Transverse colon (tissue), 4 donors: ENCODE measurements around the gene BAAT. TPM values are rescaled to one million over a fixed set of nuclear protein-coding genes. Genes with fewer than 3 reads are reported as not detected.

Source experiments
- DNase-seq: peaks from one replicate; pipeline ENCODE4 v3.0.0-alpha.2; 2019
- H3K27ac ChIP-seq, 4 donors: fragments of 200-600 bp; sonication (generic); 2 replicates each; pipeline ENCODE4 v1.5.1; 2016 to 2018; ENCODE audit warnings: inconsistent platforms in 4 of 4
- H3K27me3 ChIP-seq: fragments of 200-600 bp; sonication (generic); 2 replicates; pipeline ENCODE4 v1.5.1; 2017; ENCODE audit warnings: inconsistent platforms
- H3K36me3 ChIP-seq, 4 donors: fragments of 200-600 bp; sonication (generic); 2 replicates each; pipeline ENCODE4 v1.5.1; 2017 to 2019; ENCODE audit warnings: inconsistent platforms in 4 of 4
- H3K4me1 ChIP-seq, 4 donors: fragments of 200-600 bp; sonication (generic); 2 replicates each; pipeline ENCODE4 v1.5.1; 2017 to 2020; ENCODE audit warnings: inconsistent platforms in 4 of 4
- H3K4me3 ChIP-seq, 4 donors: fragments of 200-600 bp; sonication (generic); 1 replicate in 1 of 4; 2 replicates in 3 of 4; pipeline versions ENCODE4 v1.5.1 to v1.6.1; 2017 to 2019; ENCODE audit warnings: inconsistent platforms in 4 of 4
- H3K9me3 ChIP-seq, 2 donors: fragments of 200-600 bp; sonication (generic); 2 replicates each; pipeline ENCODE4 v1.5.1; 2017 to 2019; ENCODE audit warnings: inconsistent platforms in 2 of 2
- CTCF ChIP-seq, 5 experiments: fragments of 200-600 bp in 3 of 5; fragments of 450-650 bp in 2 of 5; sonication (generic) in 3 of 5; IDR thresholded peaks; 1 replicate in 2 of 5; 2 replicates in 3 of 5; pipeline ENCODE4 v1.5.1; 2016 to 2017; ENCODE audit warnings: antibody characterized with exemption in 5 of 5, inconsistent platforms in 3 of 5, mild to moderate bottlenecking in 2 of 5, moderate library complexity in 1 of 5
- EP300 ChIP-seq: sonication (generic); formaldehyde crosslinking; IDR thresholded peaks from one replicate; pipeline ENCODE4 v1.6.1; 2017; ENCODE audit warnings: antibody characterized with exemption, low read depth
- POLR2A ChIP-seq: fragments of 450-650 bp; IDR thresholded peaks from one replicate; pipeline ENCODE4 v1.6.1; 2016; ENCODE audit warnings: antibody characterized with exemption, mild to moderate bottlenecking, moderate library complexity
- POLR2AphosphoS5 ChIP-seq, 3 donors: sonication (generic); formaldehyde crosslinking; IDR thresholded peaks; one replicate each; pipeline ENCODE4 v1.6.1; 2016; ENCODE audit warnings: antibody characterized with exemption in 3 of 3
- WGBS, 2 donors: methylation state at CpG; one replicate each; pipeline ENCODE4 v1.1.5; 2018; ENCODE audit warnings: low coverage in 1 of 2; 5-methylcytosine and 5-hydroxymethylcytosine counted together
- in situ Hi-C, 4 donors: fragments of 200-750 bp; cut with MboI; loops; one replicate each; pipeline versions ENCODE4 v1.15.0 to v1.15.1; 2017; ENCODE audit warnings: low sequenced_read_pairs in 3 of 4, low pct_ligation_motif_present in 1 of 4, low pct_unique_long_range_greater_than_20kb in 1 of 4
- intact Hi-C: fragments of 100-400 bp; cut with DNase I; formaldehyde crosslinking; loops from one replicate; pipeline ENCODE4 v1.15.1; 2023; ENCODE audit warnings: low total_unique reads
- small RNA-seq, 4 donors: library from RNA; depleted of rRNA; stranded (forward); fragments of <200 nt; gene quantifications; one replicate each; pipeline ENCODE3, GENCODE V24; 2016
- total RNA-seq, 4 donors: library from RNA; depleted of rRNA; stranded (reverse); fragments of >200 nt; gene quantifications; one replicate each; pipeline ENCODE4 v1.1.0, GENCODE V29; 2016

BAAT gene
- total RNA-seq, 4 donors from 2014 or later: 0.14 TPM; not detected in 3

DNA sequence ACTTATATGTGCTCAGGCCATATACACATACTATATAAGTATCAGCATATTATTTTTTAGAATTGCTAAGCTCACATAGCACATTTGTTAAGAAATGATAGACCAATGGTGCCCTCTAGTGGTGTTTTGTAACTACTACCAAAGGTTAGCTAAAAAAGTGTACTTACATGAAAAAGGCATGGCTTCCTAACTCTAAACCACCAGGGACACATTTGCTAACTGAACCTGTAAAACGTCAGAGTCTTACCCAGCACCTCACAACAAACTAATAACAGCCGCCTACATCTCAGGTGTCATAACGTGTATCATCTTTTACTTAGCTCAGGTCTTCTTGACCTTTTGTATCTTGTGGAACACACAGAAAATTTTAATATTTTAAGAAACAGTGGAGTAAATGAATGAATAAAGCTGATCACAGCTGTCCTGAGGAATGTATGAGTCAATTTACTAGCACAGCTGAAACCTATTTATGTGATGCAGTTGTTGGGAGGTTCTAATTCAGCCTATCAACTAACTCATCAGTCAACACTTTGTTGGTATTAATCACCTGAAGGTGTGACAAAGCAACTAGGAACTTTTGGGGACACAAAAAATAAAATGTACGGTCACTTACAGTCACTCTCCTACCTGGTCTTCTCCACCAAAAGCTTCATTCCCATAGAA, 72.9 kb downstream of the BAAT start:
- H3K27me3 ChIP-seq: no peaks in the 10 kb centered on the region
- no peaks in the 10 kb centered on the region for H3K36me3 ChIP-seq
- intact Hi-C loops: no loop called here
- no peaks in the 10 kb centered on the region for H3K4me1 ChIP-seq
- TF ChIP-seq POLR2AphosphoS5 (IDR thresholded peaks at IDR 0.05) (no peak), CTCF (IDR thresholded peaks at IDR 0.05) (peak; percentile 58 to 73 (median 64))
- in situ Hi-C loops: loop anchor here in 3 of 4 donors (25.0 kb wide), 2 partner anchors 600 to 700 kb away; no protein-coding TSS in a partner anchor
- H3K4me3 ChIP-seq: no peak overlapping the region
- WGBS, 2 donors: 4 to 29% methylated on average over 3 to 4 of the region's 4 CpGs
- no peaks in the 10 kb centered on the region for H3K9me3 ChIP-seq
- no peak for DNase-seq
- no peak overlapping the region for H3K27ac ChIP-seq

GRCh38 chr9:101311191-101311590, 73.6 kb downstream of the BAAT start:
- TF ChIP-seq EP300 (no peak), CTCF (IDR thresholded peaks at IDR 0.05) (no peak), POLR2AphosphoS5 (IDR thresholded peaks at IDR 0.05) (no peak), POLR2A (no peak)
- intact Hi-C loops: no loop called here
- WGBS, 2 donors: 22 to 29% methylated on average over 2 of the region's 2 CpGs

More at GRCh38 chr9:101311191-101311590, 73.6 kb downstream of the BAAT start:
- in situ Hi-C loops: loop anchor here in 3 of 4 donors (25.0 kb wide), 2 partner anchors 599 to 699 kb away; no protein-coding TSS in a partner anchor
- Histone ChIP-seq H3K9me3 (no peaks in the 10 kb centered on the region), H3K27ac (no peak overlapping the region), H3K27me3 (no peaks in the 10 kb centered on the region), H3K36me3 (no peaks in the 10 kb centered on the region), H3K4me1 (no peaks in the 10 kb centered on the region), H3K4me3 (no peak overlapping the region)
- no peak for DNase-seq

Small RNA genes within 50 kb of the gene (small RNA-seq; reads per million reads assigned to genes)
- 0 reads per million in 4 donors for gene RF00322

Other genes starting within 250 kb of the BAAT start
- 10 to 100 TPM in 1 of 4 donors, 1 to 10 TPM in 3; 3.4 to 16.1 (median 9.5) TPM for gene MRPL50, start 13.6 kb upstream of the BAAT start, total RNA-seq
- 10 to 100 TPM in 2 of 4 donors, 1 to 10 TPM in 2; 5.6 to 21.3 (median 13.4) TPM for gene ZNF189, start 13.8 kb upstream of the BAAT start, total RNA-seq
- 10 to 100 TPM in 2 of 4 donors, 1 to 10 TPM in 1, not detected in 1; 1.9 to 55.0 (median 20.1) TPM for gene ALDOB, start 50.8 kb upstream of the BAAT start, total RNA-seq
- 10 to 100 TPM in 3 of 4 donors, 1 to 10 TPM in 1; 9.0 to 21.0 (median 13.9) TPM for gene RNF20, start 148.8 kb upstream of the BAAT start, total RNA-seq
- not detected for gene PPP3R2, start 210.0 kb upstream of the BAAT start, total RNA-seq